Endothelial cell of umbilical vein (primary cell): ENCODE data around the gene ACTG1.

Experiments used
- CTCF ChIP-seq, 2 donors: IDR thresholded peaks; 1 replicate in 1 of 2; 2 replicates in 1 of 2; pipeline ENCODE4 v1.5.1; 2011; ENCODE audit warnings: low read length in 2 of 2, mild to moderate bottlenecking in 2 of 2, moderate library complexity in 2 of 2, control low read depth in 1 of 2, inconsistent platforms in 1 of 2, low read depth in 1 of 2; ENCODE audit not compliant: insufficient read depth in 1 of 2; ENCODE audit errors: extremely low read depth in 1 of 2
- MAX ChIP-seq: IDR thresholded peaks from 2 replicates; pipeline ENCODE4 v1.6.1; 2011; ENCODE audit not compliant: insufficient read depth, insufficient read length
- MYC ChIP-seq: IDR thresholded peaks from one replicate; pipeline ENCODE4 v1.6.1; 2011; ENCODE audit warnings: mild to moderate bottlenecking, low read depth, low read length
- POLR2A ChIP-seq: IDR thresholded peaks from 2 replicates; pipeline ENCODE4 v1.6.1; 2012; ENCODE audit warnings: low read depth, mild to moderate bottlenecking, control low read depth, low read length
- POLR2AphosphoS5 ChIP-seq: IDR thresholded peaks from 2 replicates; pipeline ENCODE4 v1.6.1; 2012; ENCODE audit warnings: low read depth, mild to moderate bottlenecking, control low read depth, low read length, moderate library complexity; ENCODE audit not compliant: insufficient read depth

GRCh38 chr17:81529437-81529803 is 16.8 kb upstream of the ACTG1 start:
- no peak for TF ChIP-seq POLR2AphosphoS5
- no peak for TF ChIP-seq CTCF (IDR thresholded peaks at IDR 0.05; ENCODE audit: extremely low read depth in 1 of 2, insufficient read depth in 1 of 2, low read depth in 1 of 2, low read length in 2 of 2)
- TF ChIP-seq MYC = no peak
- TF ChIP-seq POLR2A = no peak
- TF ChIP-seq MAX = no peak
